Measurements from ENCODE around the gene NPC1.
"Not testable (repeated sequence)": the region's sequence is repeated elsewhere in the genome, so short reads cannot be mapped to it uniquely, and the experiment has no call there.

Gene NPC1

DNA sequence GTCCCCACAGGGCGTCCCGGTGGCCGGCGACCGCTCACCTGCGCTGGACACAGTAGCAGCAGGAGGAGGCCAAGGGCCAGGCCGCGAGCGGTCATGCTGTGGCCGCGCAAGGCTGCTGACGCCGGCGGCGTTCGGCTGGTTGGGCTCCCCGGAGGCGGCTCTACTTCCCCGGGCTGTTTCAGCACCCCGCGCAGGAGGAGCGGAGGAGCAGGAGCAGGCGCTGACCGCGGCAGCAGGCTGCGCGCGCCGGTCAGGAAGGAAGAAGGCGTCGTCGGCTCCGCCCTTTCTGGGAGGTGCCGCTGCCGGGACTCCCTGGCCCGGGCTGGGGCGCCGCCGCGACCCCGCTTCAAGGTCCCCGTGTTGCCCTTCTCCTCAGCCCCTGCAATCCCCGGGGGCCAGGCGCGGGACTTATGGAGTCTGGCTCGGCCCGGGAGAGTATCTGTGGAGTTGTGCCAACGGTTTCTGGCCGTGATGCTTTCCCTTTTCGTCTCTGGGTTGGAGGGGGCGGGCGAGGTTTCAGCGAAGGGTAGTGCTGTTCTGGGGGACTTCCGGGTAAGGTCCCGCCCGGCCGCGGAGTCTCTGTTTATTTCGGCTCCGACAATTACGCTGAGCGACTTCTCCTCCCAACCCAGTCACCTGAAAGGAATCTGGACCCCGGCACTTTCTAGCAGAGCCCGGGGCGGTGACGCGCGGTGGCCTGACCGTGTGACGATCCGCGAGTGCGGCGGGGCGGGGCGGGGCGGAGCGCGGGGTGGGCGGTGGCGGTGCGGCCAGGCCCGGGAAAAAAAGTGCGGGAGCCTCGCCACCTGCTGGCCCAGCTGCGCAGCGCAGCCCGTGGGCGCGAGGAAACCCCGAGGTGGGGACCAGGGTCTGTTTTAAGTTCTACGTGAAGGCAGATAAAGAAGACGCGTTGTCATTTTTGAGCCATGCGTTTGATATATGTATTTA is at the start of gene NPC1:
Gene NPC1, minus strand, starts transcription at position 258 of the 948 bp plus-strand sequence. Its CDS starts 163 bp downstream, at position 95.
- peak; percentile 86 for DNase-seq

DNA sequence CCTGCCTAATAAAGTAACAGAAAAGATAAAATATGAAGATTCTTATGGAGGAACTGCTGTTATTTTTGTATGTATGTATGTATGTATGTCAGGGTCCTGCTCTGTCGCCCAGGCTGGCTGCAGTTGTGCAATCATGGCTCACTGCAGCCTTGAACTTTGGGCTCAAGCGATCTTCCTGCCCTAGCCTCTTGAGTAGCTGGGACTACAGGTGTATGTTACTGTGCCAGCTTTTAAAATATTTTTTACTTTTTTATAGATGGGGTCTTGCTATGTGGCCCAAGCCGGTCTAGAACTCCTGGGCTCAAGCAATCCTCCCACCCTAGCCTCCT is 49.7 kb upstream of the NPC1 start:
- DNase-seq: no peak

DNA sequence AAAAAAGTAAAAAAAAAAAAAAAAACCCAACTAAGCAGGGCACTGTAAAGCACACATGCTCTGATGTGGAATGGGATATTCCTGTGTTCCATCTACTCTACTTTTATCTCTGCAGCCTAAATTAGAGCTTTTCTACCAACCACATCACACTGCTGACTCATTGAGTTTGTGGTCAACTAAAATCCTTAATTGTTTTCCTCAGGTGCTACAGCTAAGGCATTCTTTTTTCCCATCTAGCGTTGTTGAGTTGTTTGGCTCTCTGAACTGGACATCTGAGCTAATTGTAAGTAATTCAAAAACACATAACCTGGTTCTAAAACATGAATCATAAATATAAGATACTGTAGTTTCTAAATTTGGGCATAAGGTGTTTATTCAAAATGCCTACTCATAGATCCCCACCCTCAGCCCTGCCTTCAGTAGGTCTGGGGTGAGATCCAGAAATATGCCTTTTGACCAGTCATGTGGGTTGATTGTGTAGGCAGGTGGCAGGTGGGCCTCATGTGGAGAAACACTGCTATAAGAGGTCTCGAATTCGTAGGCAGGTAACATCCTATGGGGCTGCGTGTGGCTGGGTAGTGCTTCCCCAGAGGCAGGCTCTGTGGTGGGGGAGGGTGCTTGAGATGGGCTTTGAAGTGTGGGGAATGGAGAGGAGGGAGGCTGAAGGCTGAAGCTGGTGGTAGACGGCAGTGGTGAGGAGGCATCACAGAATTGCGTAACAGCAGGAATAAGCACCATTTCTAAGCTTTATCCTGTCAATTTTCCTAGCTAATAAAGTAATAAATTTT is 49.2 kb upstream of the NPC1 start:
- no peak for DNase-seq

DNA sequence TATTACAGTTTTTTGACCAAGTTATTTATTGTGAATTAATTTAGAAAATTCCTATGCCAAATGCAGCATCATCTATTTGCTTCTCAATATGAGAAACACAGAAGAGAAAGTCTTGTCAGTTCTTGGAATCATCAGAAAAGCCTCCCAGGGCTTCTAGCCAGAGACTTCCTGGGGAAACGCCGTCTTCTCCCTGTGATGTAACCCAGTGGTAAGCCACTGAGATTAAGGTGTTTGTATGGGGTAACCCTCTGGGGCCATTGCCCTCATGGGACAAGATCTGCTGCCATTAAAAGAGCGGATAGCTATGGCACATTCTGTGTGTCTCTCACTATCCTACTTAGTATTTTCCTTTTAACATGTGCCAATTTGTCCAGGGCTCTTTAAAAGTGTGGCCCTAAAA is 48.4 kb upstream of the NPC1 start:
- no peak for DNase-seq

DNA sequence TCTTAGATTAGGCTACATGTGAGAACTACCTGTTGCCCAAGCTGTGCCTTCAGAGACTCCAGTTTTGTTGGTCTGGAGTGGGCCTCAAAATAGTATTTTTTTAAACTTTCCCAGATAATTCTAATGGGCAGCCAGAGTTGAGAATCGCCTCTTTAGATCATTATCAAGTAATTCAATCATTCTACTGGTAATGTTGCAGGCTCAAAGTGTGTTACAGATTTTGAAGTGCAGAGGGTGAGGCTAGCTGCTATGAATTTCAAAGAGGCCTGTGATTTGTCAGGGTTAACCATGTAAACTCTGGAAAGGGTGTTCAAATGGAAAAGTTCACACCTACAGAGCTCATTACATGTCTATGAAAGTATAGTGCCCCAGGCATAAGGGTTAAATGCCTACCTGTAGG is 46.3 kb upstream of the NPC1 start:
- no peak for DNase-seq

DNA sequence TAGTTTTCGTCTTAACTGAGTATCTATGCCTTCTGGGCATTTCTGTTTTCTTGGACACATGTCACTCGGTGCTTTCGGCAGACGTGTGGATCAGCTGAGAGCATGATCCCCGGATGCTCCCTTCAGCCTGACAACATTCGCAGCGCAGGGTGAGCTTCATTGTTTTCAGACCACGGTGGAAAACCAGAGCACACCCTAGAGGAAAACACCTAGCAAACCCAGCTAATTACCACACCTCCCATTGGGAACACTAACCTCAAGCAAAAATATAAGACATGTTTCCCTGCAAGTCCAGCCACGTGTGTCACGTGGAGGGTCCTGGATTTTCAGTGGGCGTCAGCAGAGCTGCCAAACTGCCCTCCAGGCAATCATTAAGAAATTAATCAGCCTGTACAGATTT is 45.4 kb upstream of the NPC1 start:
- no peak for DNase-seq

DNA sequence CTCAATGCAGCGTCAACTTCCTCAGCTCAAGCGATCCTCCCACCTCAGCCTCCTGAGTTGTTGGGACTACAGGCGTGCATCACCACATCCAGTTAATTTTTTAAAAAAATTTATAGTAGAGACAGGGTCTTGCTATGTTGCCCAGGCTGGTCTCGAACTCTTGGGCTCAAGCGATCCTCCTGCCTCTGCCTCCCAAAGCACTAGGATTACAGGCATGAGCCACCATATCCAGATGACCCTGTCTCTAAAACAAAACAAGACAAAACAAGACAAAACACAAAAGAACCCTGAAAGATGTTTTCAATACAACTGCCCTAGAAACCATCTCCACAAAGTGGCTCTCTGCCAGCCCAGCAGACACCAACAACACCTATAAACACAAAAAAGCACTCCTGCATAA is 45.0 kb upstream of the NPC1 start:
- no peak for DNase-seq

DNA sequence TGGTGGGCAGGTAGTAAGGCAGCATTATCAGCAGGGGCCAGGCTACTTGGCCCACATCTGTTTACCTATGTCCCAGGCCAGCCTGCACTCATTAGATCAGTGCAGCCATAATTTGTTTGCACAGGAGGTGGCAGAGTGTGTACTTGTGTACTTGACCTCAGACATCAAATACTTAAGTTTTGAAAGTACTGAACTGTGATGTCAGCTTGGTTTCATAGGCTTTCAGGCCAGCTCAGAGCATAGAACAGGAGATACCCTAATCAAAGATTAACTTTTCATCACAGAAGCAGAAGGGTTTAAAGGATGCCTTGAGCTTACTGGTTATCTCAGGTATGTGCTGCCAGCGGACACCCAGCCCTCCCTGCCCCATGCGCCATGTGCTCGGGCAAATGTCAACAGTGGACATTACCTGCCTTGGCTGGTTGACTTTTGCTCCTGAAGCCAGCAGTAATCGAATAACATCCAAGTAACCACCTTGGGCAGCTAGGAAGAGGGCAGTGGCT is 43.2 kb upstream of the NPC1 start:
- DNase-seq: no peak

DNA sequence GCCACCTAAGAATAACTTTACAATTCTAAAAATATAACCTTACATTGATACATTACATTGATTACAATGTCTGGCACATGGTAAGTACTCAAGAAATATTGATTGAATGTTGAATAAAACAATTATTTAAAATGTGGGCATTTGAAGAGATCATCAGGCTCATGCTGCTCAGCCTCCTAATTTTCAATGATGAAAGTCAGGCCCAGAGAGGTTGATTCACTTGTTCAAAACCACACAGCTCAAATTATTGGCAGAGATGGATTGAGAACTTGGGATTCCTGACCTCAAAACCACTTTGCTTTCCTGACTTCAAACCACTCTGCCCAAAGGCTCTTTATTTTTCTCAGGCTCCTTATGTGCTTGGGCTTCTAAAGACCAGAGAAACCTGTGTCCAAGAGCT is 41.7 kb upstream of the NPC1 start:
- DNase-seq: no peak

DNA sequence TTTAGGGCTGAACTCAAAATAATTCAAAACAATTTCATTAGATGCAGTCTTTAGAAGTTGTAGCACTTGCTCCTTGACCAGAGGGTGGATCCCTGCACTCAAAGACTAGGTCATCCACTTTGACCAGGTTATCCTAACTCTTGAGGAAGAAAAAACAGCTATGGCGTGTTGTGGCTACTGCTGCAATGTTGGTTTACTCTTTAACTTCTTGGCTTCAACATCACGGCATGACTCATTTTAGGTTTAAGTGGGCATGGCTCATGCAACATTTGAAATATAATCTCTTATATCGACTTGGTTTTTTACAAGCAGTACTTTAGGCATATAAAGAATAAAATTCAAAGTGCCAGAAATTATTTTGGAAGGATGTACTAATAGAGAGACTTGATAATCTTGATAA is 41.0 kb upstream of the NPC1 start:
- no peak for DNase-seq

DNA sequence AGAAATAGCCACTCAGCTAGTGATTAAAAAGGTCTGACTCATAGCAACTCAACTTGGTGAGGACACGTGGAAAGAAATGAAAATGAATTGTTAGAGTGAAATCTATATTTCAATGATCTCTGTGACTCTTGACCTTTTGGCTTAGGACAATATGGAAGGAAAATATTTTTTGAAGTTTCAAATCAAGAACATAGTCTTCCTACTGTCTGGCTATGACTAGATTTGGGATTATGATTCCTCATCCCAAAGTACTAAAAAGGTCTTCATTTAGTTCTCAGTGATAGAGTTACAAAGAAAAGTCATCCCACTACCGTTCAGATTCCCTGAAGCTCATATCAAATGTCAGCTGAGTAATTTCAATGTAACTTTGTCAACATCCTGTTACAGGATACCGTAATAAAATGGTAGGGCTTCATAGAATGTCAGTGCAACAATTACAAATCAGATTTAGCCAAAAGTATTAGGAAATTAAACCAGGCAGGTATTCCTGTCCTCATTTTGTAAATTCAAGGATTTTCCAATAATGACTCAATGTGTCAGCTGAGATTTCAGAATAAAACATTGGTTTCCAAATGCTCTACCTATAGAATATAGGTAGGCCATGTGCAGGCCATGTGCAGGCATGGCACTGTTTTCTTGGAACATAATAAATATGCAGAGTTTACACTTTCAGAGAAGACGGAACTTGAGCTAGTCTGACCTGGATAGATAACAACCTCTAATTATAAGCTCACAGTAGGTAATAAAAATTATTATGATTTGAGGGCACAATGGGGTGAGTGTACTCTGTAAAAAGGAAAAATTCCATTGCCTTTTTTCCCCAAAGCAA is 40.4 kb upstream of the NPC1 start:
- DNase-seq: no peak

DNA sequence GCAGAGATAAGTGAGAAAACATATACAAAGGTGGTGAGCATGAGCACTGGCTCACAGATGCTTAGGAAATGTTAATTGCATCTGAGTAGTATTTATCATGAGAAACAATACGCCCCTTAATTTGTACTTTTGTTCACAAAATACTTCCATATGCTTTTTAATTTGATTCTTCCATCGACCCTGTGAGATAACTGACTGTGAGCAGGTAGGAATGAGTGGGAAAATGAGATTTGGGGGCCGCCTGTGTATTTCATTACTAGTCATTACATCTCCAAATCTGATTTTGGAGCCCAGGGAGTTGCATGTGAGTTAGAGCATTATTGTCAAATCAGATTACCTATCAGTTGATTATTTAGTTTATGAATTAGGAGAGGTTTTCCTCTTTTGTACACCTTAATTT is 36.7 kb upstream of the NPC1 start:
- DNase-seq: no peak

DNA sequence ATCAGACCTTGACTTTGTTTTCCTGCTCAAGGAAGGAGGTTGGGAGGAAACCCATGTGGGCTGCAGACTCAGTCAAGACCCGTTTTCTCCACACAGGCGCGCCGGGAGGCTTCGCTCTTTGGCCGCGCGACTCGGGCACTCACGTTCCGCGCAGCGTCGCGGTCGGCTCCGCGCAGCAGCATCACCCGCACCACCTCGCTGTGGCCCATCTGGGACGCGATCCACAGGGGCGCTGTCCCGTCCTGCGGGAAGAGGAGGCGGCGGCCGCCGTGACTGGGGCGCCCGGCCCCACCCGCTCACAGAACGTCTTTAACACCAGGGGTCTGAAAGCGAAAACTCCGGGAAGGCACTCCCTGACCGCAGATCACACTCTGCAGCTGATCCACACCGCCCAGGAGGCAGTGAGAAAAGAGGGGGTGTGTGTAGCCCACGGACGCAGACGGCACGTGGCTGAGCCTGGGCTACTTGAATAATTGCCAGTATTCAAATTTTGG is 33.1 kb upstream of the NPC1 start:
- DNase-seq: no peak

DNA sequence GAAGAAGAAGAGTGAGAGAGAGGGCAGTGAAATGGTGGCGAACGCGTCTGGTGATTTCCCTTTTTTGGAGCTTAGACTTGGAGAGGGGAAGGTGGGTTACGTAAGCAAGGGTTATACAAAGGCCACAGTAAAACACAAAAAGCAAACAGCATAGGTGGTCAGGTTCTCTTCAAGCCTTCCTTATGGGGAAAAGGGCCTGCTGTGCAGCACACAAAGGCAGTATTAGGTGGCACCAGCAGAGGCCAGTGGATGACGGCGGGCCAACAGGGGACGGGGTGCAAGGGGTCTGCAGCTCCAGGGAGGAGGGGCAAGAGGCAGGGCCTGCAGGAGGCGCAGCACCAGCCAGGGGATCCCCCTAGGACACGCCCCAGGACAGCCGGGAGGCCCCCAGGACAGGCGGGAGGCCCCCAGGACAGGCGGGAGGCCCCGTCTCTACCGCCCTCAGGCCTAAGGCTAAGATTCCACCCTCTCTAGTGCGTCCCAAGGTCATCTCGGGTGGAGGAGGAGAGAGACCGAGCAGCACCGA is 32.6 kb upstream of the NPC1 start:
- no peak for DNase-seq

DNA sequence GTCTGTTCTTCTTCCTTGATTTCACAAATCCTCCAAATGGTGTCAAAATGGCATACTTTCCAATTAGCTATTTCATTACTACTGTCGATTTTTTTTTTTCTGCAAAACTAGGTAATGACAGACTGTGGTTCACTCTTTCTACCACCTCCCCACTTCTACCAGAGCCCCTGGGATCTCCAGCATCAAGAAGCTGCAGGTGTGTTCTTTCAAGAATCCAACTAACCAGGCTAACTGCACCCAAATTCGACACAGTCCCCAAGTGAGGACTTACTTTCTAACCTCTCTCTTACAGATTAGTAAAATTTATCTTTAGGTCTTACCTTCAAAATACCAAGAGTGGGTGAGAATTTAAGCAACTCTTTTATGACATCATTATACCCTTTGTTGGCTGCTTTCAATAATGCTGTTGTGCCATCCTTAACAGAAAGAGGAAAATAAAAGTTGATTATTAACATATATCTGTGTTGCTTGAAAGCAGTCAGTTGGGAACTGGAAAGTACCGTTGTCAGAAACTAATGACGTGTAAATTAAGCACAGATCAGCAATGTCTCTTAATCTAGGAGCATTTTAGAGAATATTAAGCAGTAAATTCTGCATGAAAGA is 31.2 kb upstream of the NPC1 start:
- no peak for DNase-seq

DNA sequence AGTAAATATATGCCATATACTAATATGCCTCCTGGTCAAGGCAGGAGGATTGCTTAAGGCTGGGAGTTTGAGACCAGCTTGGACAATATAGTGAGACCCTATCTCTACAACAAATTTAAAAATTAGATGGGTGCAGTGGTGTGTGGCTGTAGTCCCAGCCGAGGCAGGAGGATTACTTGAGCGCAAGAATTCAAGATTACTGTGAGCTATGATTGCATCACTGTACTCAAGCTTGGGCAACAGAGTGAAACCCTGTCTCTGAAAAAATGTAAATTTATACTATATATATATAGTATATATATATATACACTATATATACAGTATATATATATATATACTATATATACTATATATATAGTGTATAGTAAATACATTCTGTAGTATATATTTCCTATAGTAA is 30.0 kb upstream of the NPC1 start:
- DNase-seq: no peak

DNA sequence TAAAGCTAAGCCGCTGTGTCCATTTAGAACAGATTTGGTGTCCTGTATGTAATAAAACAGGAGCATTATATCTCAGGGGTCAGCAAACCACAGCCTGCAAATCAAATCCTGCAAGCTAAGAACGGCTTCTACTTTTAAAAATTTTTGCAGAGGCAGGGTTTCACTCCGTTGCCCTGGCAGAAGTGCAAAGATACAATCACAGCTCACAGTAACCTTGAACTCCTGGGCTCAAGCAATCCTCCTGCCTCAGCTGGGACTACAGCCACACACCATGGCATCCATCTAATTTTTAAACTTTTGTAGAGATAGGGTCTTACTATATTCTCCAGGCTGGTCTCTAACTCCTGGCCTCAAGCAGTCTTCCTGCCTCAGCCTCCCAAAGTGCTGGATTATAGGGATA is 28.6 kb upstream of the NPC1 start:
- no peak for DNase-seq

DNA sequence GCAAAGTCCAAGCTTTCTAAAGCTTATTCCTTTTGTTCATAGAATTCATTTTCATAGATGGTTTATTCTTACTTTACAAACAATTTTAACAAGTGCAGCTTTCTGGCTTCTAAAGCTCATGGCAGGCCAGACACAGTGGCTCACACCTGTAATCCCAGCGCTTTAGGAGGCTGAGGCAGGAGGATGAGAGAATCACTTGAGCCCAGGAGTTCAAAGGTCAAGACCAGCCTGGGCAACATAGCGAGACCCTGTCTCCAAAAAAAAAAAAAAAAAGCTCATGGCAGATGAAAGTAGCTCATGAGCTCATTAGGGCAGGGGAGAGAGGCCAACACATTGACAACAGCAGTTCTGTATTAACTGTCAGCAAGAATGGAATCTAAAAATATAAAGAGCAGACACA is 28.1 kb upstream of the NPC1 start:
- DNase-seq: no peak

DNA sequence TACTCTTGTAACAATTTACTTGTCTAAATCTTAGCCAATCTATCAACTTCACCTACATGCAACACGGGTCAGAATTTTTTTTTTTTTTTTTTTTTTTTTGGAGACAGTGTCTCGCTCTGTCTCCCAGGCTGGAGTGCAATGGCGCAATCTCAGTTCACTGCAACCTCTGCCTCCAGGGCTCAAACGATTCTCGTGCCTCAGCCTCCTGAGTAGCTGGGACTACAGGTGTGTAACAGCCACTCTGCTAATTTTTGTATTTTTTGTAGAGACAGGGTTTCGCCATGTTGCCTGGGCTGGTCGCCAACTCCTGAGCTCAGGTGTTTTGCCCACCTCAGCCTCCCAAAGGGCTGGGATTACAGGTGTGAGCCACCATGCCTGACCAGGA is 26.8 kb upstream of the NPC1 start:
- not testable (repeated sequence) for DNase-seq

DNA sequence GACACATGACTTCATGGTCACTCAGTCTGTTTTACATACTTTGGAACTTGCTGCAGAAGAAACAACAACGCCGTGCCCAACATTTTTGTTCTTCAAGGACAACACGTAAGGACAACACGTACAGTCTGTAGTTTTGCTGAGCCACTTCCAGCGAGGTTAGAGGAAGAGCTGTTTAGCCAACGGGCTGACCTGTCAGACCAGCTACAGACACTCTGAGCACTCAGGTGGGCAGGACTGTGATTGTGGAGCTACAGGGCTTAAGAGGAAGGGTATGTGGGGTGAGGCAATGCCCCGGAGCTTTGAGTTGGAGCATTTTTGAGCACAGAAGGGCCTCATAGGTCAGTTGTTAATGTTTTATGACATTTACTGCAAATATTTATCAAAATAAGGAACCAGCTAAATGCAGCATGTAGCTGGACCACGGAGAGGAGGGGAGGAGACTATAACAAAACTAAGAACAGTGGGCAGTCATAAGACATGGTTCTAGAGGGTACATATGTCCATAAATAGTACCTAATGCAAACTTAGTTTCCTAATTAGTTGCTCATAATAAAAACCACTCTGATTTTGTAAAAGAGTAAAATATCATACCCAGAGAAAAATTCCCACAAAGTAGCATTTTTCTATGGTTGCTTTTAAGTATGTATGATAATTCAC is 26.3 kb upstream of the NPC1 start:
- no peak for DNase-seq

DNA sequence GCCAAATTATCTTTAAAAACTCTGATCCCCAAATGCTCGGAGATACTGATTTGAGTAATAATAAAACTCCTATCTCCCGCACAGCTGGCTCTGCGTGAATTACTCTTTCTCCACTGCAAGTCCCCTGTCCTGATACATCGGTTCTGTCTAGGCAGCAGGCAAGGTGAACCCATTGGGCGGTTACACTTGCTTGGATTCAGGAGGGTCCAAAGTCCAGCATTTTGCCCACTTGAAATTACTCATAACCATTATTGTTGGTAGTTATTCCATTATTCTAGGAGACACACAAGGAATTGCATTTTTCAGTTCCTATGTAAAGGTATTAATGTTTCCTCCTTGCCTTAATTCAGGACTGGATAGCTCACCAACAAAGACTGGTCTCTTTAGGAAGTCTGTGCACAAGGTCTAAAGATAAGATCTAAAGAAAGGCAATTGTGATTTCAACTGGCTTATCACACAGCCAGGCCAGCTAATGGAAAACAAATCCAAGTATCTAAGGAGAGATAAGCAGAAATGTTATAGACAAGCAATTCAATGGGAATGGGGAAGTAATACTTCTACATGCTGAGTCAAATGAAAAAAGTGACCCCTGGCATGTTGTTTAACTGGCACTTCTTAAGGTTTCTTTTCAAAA is 23.2 kb upstream of the NPC1 start:
- no peak for DNase-seq
